K562 (cell line): ENCODE results near the gene CD82. TPM values are rescaled to one million over a fixed set of nuclear protein-coding genes. Genes with fewer than 3 reads are reported as not detected.

ENCODE experiments used
- EP300 ChIP-seq: IDR thresholded peaks from 2 replicates; pipeline ENCODE4 v1.6.1; 2012; ENCODE audit warnings: low read length, improper control_type of control experiment
- GATAD2B ChIP-seq: fragments of 450-650 bp; IDR thresholded peaks from 2 replicates; pipeline ENCODE4 v1.6.1; 2017; ENCODE audit warnings: mild to moderate bottlenecking, borderline replicate concordance
- MGA ChIP-seq: fragments of 450-650 bp; IDR thresholded peaks from 2 replicates; pipeline ENCODE4 v1.6.1; 2016; ENCODE audit warnings: mild to moderate bottlenecking, moderate library complexity
- RB1 ChIP-seq: fragments of 450-650 bp; IDR thresholded peaks from 2 replicates; pipeline ENCODE4 v1.6.1; 2017; ENCODE audit warnings: low read depth, mild to moderate bottlenecking
- RBM14 ChIP-seq: fragments of 200-400 bp; formaldehyde crosslinking; IDR thresholded peaks from 2 replicates; pipeline ENCODE4 v1.6.1; 2018; ENCODE audit warnings: low read depth, mild to moderate bottlenecking, low read length, moderate library complexity, borderline replicate concordance; ENCODE audit not compliant: insufficient read depth
- ZBTB12 ChIP-seq: fragments of 250-450 bp; sonication (Bioruptor Pico); IDR thresholded peaks from 2 replicates; pipeline ENCODE4 v1.4.0; 2020
- polyA plus RNA-seq, 8 experiments: library from polyadenylated mRNA; depleted of rRNA in 4 of 8; stranded (reverse) in 5 of 8; unstranded in 3 of 8; fragments of >200 nt; fragmentation: Nextera tagmentation in 2 of 8; fragmentation: Illumina TruSeq in 1 of 8; extraction: Ambion mirVana in 2 of 8; extraction: Trizol in 1 of 8; gene quantifications; 2 replicates each; pipeline versions ENCODE4 v1.2.1 to v1.2.3, GENCODE V29; 2011 to 2014; ENCODE audit warnings: inconsistent platforms in 1 of 8, missing spikeins in 1 of 8
- total RNA-seq, 7 experiments: library from RNA; depleted of rRNA in 6 of 7; stranded (reverse); fragments of >200 nt in 6 of 7; fragmentation: Illumina TruSeq in 2 of 7; extraction: Trizol in 2 of 7; gene quantifications; 2 replicates each; pipeline versions ENCODE4 v1.2.1 to v1.2.3, GENCODE V29; 2011 to 2021; ENCODE audit warnings: low replicate concordance in 1 of 7
- TF ChIP-seq, protein P1 (sequence below): sonication (generic); formaldehyde crosslinking; IDR thresholded peaks from 2 replicates; pipeline ENCODE4 v1.8.0; 2023; ENCODE audit warnings: mild to moderate bottlenecking, missing genetic modification reagents
- TF ChIP-seq, protein P2 (sequence below): fragments of 250-450 bp; sonication (Bioruptor Pico); IDR thresholded peaks from 2 replicates; pipeline ENCODE4 v1.6.1; 2021; ENCODE audit warnings: mild to moderate bottlenecking
- TF ChIP-seq, protein P3 (sequence below): fragments of 450-650 bp; formaldehyde crosslinking; IDR thresholded peaks from 2 replicates; pipeline ENCODE4 v1.4.0; 2020; ENCODE audit warnings: mild to moderate bottlenecking, moderate library complexity

The CD82 gene
- total and polyA plus RNA-seq, 9 of the 15 experiments (the other 6 are each of a cell fraction or from before 2014, with no cell fraction given) = 0.27 to 9.4 (median 3.0) TPM

DNA sequence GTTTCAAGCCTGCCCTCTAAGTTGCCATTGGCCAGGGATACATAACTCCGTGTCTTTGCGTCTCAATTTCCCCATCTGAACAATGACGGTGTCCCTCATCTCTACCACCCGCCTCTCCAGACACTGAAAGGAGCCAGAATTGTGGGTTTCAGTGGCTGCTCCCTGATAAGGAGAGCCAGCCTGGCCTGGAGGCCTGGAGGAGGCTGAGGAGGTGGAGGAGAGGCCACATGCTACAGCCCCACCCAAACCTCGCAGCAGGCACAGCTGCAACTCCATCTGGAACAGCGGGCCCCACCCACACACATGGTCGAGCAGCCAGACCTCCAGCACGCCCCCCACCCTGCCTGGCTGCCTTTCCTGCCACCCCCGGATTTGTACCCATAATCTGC lies 34.4 kb upstream of the CD82 start (continued):
- TF ChIP-seq, protein P1, sequence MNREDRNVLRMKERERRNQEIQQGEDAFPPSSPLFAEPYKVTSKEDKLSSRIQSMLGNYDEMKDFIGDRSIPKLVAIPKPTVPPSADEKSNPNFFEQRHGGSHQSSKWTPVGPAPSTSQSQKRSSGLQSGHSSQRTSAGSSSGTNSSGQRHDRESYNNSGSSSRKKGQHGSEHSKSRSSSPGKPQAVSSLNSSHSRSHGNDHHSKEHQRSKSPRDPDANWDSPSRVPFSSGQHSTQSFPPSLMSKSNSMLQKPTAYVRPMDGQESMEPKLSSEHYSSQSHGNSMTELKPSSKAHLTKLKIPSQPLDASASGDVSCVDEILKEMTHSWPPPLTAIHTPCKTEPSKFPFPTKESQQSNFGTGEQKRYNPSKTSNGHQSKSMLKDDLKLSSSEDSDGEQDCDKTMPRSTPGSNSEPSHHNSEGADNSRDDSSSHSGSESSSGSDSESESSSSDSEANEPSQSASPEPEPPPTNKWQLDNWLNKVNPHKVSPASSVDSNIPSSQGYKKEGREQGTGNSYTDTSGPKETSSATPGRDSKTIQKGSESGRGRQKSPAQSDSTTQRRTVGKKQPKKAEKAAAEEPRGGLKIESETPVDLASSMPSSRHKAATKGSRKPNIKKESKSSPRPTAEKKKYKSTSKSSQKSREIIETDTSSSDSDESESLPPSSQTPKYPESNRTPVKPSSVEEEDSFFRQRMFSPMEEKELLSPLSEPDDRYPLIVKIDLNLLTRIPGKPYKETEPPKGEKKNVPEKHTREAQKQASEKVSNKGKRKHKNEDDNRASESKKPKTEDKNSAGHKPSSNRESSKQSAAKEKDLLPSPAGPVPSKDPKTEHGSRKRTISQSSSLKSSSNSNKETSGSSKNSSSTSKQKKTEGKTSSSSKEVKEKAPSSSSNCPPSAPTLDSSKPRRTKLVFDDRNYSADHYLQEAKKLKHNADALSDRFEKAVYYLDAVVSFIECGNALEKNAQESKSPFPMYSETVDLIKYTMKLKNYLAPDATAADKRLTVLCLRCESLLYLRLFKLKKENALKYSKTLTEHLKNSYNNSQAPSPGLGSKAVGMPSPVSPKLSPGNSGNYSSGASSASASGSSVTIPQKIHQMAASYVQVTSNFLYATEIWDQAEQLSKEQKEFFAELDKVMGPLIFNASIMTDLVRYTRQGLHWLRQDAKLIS (CRISPR knock-in tag) = no peak
- TF ChIP-seq RB1 = no peak; the same call in 1 of the 2 replicates
- no peak for TF ChIP-seq ZBTB12 (CRISPR knock-in tag)
- no peak for TF ChIP-seq GATAD2B
- TF ChIP-seq, protein P2, sequence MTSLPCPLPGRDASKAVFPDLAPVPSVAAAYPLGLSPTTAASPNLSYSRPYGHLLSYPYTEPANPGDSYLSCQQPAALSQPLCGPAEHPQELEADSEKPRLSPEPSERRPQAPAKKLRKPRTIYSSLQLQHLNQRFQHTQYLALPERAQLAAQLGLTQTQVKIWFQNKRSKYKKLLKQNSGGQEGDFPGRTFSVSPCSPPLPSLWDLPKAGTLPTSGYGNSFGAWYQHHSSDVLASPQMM (CRISPR knock-in tag) = no peak
- no peak for TF ChIP-seq RBM14
- TF ChIP-seq, protein P3, sequence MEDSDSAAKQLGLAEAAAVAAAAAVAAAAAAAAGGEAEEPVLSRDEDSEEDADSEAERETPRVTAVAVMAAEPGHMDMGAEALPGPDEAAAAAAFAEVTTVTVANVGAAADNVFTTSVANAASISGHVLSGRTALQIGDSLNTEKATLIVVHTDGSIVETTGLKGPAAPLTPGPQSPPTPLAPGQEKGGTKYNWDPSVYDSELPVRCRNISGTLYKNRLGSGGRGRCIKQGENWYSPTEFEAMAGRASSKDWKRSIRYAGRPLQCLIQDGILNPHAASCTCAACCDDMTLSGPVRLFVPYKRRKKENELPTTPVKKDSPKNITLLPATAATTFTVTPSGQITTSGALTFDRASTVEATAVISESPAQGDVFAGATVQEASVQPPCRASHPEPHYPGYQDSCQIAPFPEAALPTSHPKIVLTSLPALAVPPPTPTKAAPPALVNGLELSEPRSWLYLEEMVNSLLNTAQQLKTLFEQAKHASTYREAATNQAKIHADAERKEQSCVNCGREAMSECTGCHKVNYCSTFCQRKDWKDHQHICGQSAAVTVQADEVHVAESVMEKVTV (CRISPR knock-in tag) = no peak
- TF ChIP-seq EP300 = peak; percentile 72; the same call in 1 of the 2 replicates
- TF ChIP-seq MGA = peak; percentile 87
